ENCODE results near the gene LENG8. TPM values are rescaled to one million over a fixed set of nuclear protein-coding genes. Genes with fewer than 3 reads are reported as not detected.

Gene LENG8
- total and polyA plus RNA-seq, 4 experiments from 2014 or later = 3.1 to 565 (median 273) TPM

- Mint-ChIP-seq H3K27me3 (peaks cover 23 to 25% of the 10 kb centered on the region in 2 donors), H3K9me3 (no peaks in the 10 kb centered on the region), H3K36me3 (no peaks in the 10 kb centered on the region), H3K27ac (peak overlapping the region in 2 of 7 donors; percentile 44 to 78), H3K4me3 (peak overlapping the region in 1 of 8 donors; percentile 7), H3K4me1 (peaks cover 5 to 9% (median 8%) of the 10 kb centered on the region in 4 donors)
- intact Hi-C loops (cut with micrococcal nuclease) = no loop called here
- CTCF ChIA-PET (ENCODE audit: partially characterized antibody) = interaction anchor here (0.7 to 9.1 kb wide), 13 partner anchors 9 to 216 kb away, joined by 3 to 85 read pairs (median 5); no protein-coding TSS in a partner anchor
- H3K4me3 ChIP-seq (ENCODE audit: low read length in 2 of 2) = no peak overlapping the region
- no peak overlapping the region for H3K27ac ChIP-seq (ENCODE audit: low read depth, low read length)
- no peaks in the 10 kb centered on the region for H3K36me3 ChIP-seq (ENCODE audit: insufficient read depth, low read length)
- H3K4me1 ChIP-seq (ENCODE audit: insufficient read depth, low read length) = no peaks in the 10 kb centered on the region
- no peaks in the 10 kb centered on the region for H3K9me3 ChIP-seq (ENCODE audit: control insufficient read depth in 1 of 2, low read length in 2 of 2)
- H3K27me3 ChIP-seq (ENCODE audit: insufficient read depth, low read length) = no peaks in the 10 kb centered on the region
- DNase-seq = peak in 3 of 5 donors; percentile 43 to 50 (median 48)
- POLR2A ChIA-PET (ENCODE audit: partially characterized antibody) = no interaction called here
Measured at GRCh38 chr19:54481326-54481930, 32.4 kb downstream of the LENG8 start.

GRCh38 chr19:54482889-54483288 is 33.9 kb downstream of the LENG8 start:
- H3K4me3 ChIP-seq (ENCODE audit: low read length in 2 of 2) = no peak overlapping the region
- H3K9me3 ChIP-seq (ENCODE audit: control insufficient read depth in 1 of 2, low read length in 2 of 2) = no peaks in the 10 kb centered on the region
- Mint-ChIP-seq H3K27me3 (peaks cover 19 to 21% of the 10 kb centered on the region in 2 donors), H3K4me3 (no peak overlapping the region), H3K36me3 (no peaks in the 10 kb centered on the region), H3K4me1 (peaks cover 5 to 9% (median 8%) of the 10 kb centered on the region in 4 donors), H3K27ac (no peak overlapping the region), H3K9me3 (no peaks in the 10 kb centered on the region)
- no peak for DNase-seq
- no peaks in the 10 kb centered on the region for H3K27me3 ChIP-seq (ENCODE audit: insufficient read depth, low read length)
- intact Hi-C loops (cut with micrococcal nuclease) = no loop called here
- H3K27ac ChIP-seq (ENCODE audit: low read depth, low read length) = no peak overlapping the region
- no peaks in the 10 kb centered on the region for H3K4me1 ChIP-seq (ENCODE audit: insufficient read depth, low read length)
- POLR2A ChIA-PET (ENCODE audit: partially characterized antibody) = no interaction called here
- CTCF ChIA-PET (ENCODE audit: partially characterized antibody) = interaction anchor here (9.1 kb wide), 1 partner anchor 191 kb away, joined by 85 read pairs; no protein-coding TSS in a partner anchor
- H3K36me3 ChIP-seq (ENCODE audit: insufficient read depth, low read length) = no peaks in the 10 kb centered on the region

- Histone ChIP-seq H3K4me1 (ENCODE audit: insufficient read depth, low read length) (no peaks in the 10 kb centered on the region), H3K36me3 (ENCODE audit: insufficient read depth, low read length) (no peaks in the 10 kb centered on the region), H3K27ac (ENCODE audit: low read depth, low read length) (no peak overlapping the region), H3K27me3 (ENCODE audit: insufficient read depth, low read length) (no peaks in the 10 kb centered on the region), H3K9me3 (ENCODE audit: control insufficient read depth in 1 of 2, low read length in 2 of 2) (no peaks in the 10 kb centered on the region), H3K4me3 (ENCODE audit: low read length in 2 of 2) (no peak overlapping the region)
- H3K27me3 Mint-ChIP-seq = peaks cover 16 to 20% of the 10 kb centered on the region in 2 donors
- H3K27ac Mint-ChIP-seq = no peak overlapping the region
- peaks cover 5 to 9% (median 6%) of the 10 kb centered on the region in 4 donors for H3K4me1 Mint-ChIP-seq
- intact Hi-C loops (cut with micrococcal nuclease) = no loop called here
- no peaks in the 10 kb centered on the region for H3K36me3 Mint-ChIP-seq
- no peaks in the 10 kb centered on the region for H3K9me3 Mint-ChIP-seq
- no peak overlapping the region for H3K4me3 Mint-ChIP-seq
- DNase-seq = no peak
- ChIA-PET CTCF (ENCODE audit: partially characterized antibody) (no interaction called here), POLR2A (ENCODE audit: partially characterized antibody) (no interaction called here)
Measured at GRCh38 chr19:54484451-54484850, 35.5 kb downstream of the LENG8 start.

- Mint-ChIP-seq H3K27ac (no peak overlapping the region), H3K36me3 (no peaks in the 10 kb centered on the region)
Measured at GRCh38 chr19:54485851-54486250, 36.9 kb downstream of the LENG8 start.

GRCh38 chr19:54489341-54489740 is 40.3 kb downstream of the LENG8 start:
- no peaks in the 10 kb centered on the region for H3K4me1 Mint-ChIP-seq
- H3K27ac Mint-ChIP-seq = peak overlapping the region in 1 of 7 donors; percentile 9
- no peaks in the 10 kb centered on the region for H3K36me3 Mint-ChIP-seq
- ChIA-PET CTCF (ENCODE audit: partially characterized antibody) (no interaction called here), POLR2A (ENCODE audit: partially characterized antibody) (no interaction called here)
- no peaks in the 10 kb centered on the region for H3K27me3 ChIP-seq (ENCODE audit: insufficient read depth, low read length)
- intact Hi-C loops (cut with micrococcal nuclease) = no loop called here
- no peaks in the 10 kb centered on the region for H3K9me3 Mint-ChIP-seq
- no peak overlapping the region for H3K4me3 ChIP-seq (ENCODE audit: low read length in 2 of 2)
- no peak overlapping the region for H3K27ac ChIP-seq (ENCODE audit: low read depth, low read length)
- DNase-seq = no peak
- peaks cover 11 to 16% of the 10 kb centered on the region in 2 donors for H3K27me3 Mint-ChIP-seq
- H3K4me3 Mint-ChIP-seq = no peak overlapping the region
- H3K36me3 ChIP-seq (ENCODE audit: insufficient read depth, low read length) = no peaks in the 10 kb centered on the region
- H3K4me1 ChIP-seq (ENCODE audit: insufficient read depth, low read length) = no peaks in the 10 kb centered on the region
- H3K9me3 ChIP-seq (ENCODE audit: control insufficient read depth in 1 of 2, low read length in 2 of 2) = no peaks in the 10 kb centered on the region

More at GRCh38 chr19:54485851-54486250, 36.9 kb downstream of the LENG8 start:
- H3K4me3 ChIP-seq (ENCODE audit: low read length in 2 of 2) = no peak overlapping the region
- no peak overlapping the region for H3K4me3 Mint-ChIP-seq
- intact Hi-C loops (cut with micrococcal nuclease) = no loop called here
- H3K27me3 Mint-ChIP-seq = peaks cover 13 to 20% of the 10 kb centered on the region in 2 donors
- no peaks in the 10 kb centered on the region for H3K9me3 ChIP-seq (ENCODE audit: control insufficient read depth in 1 of 2, low read length in 2 of 2)
- H3K4me1 Mint-ChIP-seq = peaks cover 5 to 9% (median 6%) of the 10 kb centered on the region in 4 donors
- H3K4me1 ChIP-seq (ENCODE audit: insufficient read depth, low read length) = no peaks in the 10 kb centered on the region
- no peaks in the 10 kb centered on the region for H3K36me3 ChIP-seq (ENCODE audit: insufficient read depth, low read length)
- POLR2A ChIA-PET (ENCODE audit: partially characterized antibody) = no interaction called here
- CTCF ChIA-PET (ENCODE audit: partially characterized antibody) = no interaction called here
- no peaks in the 10 kb centered on the region for H3K27me3 ChIP-seq (ENCODE audit: insufficient read depth, low read length)
- H3K27ac ChIP-seq (ENCODE audit: low read depth, low read length) = no peak overlapping the region
- H3K9me3 Mint-ChIP-seq = no peaks in the 10 kb centered on the region
- DNase-seq = no peak

- no peaks in the 10 kb centered on the region for H3K9me3 Mint-ChIP-seq
- DNase-seq = no peak
- no peak overlapping the region for H3K27ac Mint-ChIP-seq
- H3K36me3 Mint-ChIP-seq = no peaks in the 10 kb centered on the region
- Histone ChIP-seq H3K27ac (ENCODE audit: low read depth, low read length) (no peak overlapping the region), H3K27me3 (ENCODE audit: insufficient read depth, low read length) (no peaks in the 10 kb centered on the region), H3K36me3 (ENCODE audit: insufficient read depth, low read length) (no peaks in the 10 kb centered on the region), H3K9me3 (ENCODE audit: control insufficient read depth in 1 of 2, low read length in 2 of 2) (no peaks in the 10 kb centered on the region), H3K4me3 (ENCODE audit: low read length in 2 of 2) (no peak overlapping the region), H3K4me1 (ENCODE audit: insufficient read depth, low read length) (no peaks in the 10 kb centered on the region)
- H3K27me3 Mint-ChIP-seq = peaks cover 8 to 16% of the 10 kb centered on the region in 2 donors
- POLR2A ChIA-PET (ENCODE audit: partially characterized antibody) = no interaction called here
- intact Hi-C loops (cut with micrococcal nuclease) = no loop called here
- no peak overlapping the region for H3K4me3 Mint-ChIP-seq
- CTCF ChIA-PET (ENCODE audit: partially characterized antibody) = interaction anchor here (1.8 kb wide), 1 partner anchor 9 kb away, joined by 6 read pairs; no protein-coding TSS in a partner anchor
- H3K4me1 Mint-ChIP-seq = no peaks in the 10 kb centered on the region
Measured at GRCh38 chr19:54489766-54490165, 40.8 kb downstream of the LENG8 start.

- Mint-ChIP-seq H3K27me3 (peaks cover 10 to 20% of the 10 kb centered on the region in 2 donors), H3K27ac (no peak overlapping the region), H3K9me3 (no peaks in the 10 kb centered on the region), H3K36me3 (no peaks in the 10 kb centered on the region), H3K4me1 (peaks cover under 1 to 13% (median 5%) of the 10 kb centered on the region in 4 donors), H3K4me3 (no peak overlapping the region)
- no peaks in the 10 kb centered on the region for H3K9me3 ChIP-seq (ENCODE audit: control insufficient read depth in 1 of 2, low read length in 2 of 2)
- POLR2A ChIA-PET (ENCODE audit: partially characterized antibody) = no interaction called here
- intact Hi-C loops (cut with micrococcal nuclease) = no loop called here
- no peak overlapping the region for H3K4me3 ChIP-seq (ENCODE audit: low read length in 2 of 2)
- no peaks in the 10 kb centered on the region for H3K27me3 ChIP-seq (ENCODE audit: insufficient read depth, low read length)
- CTCF ChIA-PET (ENCODE audit: partially characterized antibody) = no interaction called here
- no peaks in the 10 kb centered on the region for H3K4me1 ChIP-seq (ENCODE audit: insufficient read depth, low read length)
- no peak overlapping the region for H3K27ac ChIP-seq (ENCODE audit: low read depth, low read length)
- no peaks in the 10 kb centered on the region for H3K36me3 ChIP-seq (ENCODE audit: insufficient read depth, low read length)
- DNase-seq = no peak
Measured at GRCh38 chr19:54492568-54492967, 43.6 kb downstream of the LENG8 start.

Measured in CD4-positive, alpha-beta memory T cell (primary cell).